SK-N-SH (cell line): ENCODE results near the gene RAB5B. TPM values are rescaled to one million over a fixed set of nuclear protein-coding genes. Genes with fewer than 3 reads are reported as not detected.

ENCODE experiments used
- CTCF ChIA-PET: fragments of 300-600, 350-600 bp; formaldehyde crosslinking; extraction: SDS; loops from one replicate; lab custom pipeline; 2021; lab: Yijun Ruan, JAX
- POLR2A ChIA-PET: fragments of 350-600 bp; sonication (Branson Sonifier 250); formaldehyde crosslinking; extraction: SDS; loops from one replicate; lab custom pipeline; 2020; ENCODE audit warnings: antibody characterized with exemption, inconsistent platforms; lab: Yijun Ruan, JAX
- DNase-seq: peaks from one replicate; pipeline ENCODE4 v3.0.0; 2012
- H2AFZ ChIP-seq: fragments of 200-600 bp; sonication (generic); 2 replicates; pipeline ENCODE4 v1.8.1; 2016; ENCODE audit warnings: antibody characterized with exemption, mild to moderate bottlenecking, low read depth
- H3F3A ChIP-seq: fragments of 200-600 bp; sonication (generic); replicated peaks from 2 replicates; pipeline ENCODE3; 2016; ENCODE audit warnings: antibody characterized with exemption, mild to moderate bottlenecking; ENCODE audit not compliant: insufficient read depth
- H3K27ac ChIP-seq, 2 experiments: fragments of 200-500 bp in 1 of 2; fragments of 200-600 bp in 1 of 2; sonication (Bioruptor generic) in 1 of 2; sonication (generic), shearing (Covaris generic) in 1 of 2; 2 replicates each; pipeline versions ENCODE4 v1.5.1 to v1.6.1; 2014 to 2016; ENCODE audit warnings: low read depth in 2 of 2, inconsistent platforms in 1 of 2, low read length in 1 of 2, mild to moderate bottlenecking in 1 of 2, mixed read lengths in 1 of 2
- H3K27me3 ChIP-seq: fragments of 200-600 bp; sonication (generic), shearing (Covaris generic); 2 replicates; pipeline ENCODE4 v1.6.1; 2016; ENCODE audit warnings: mixed run types; ENCODE audit not compliant: insufficient read depth
- H3K36me3 ChIP-seq, 2 experiments: fragments of 200-500 bp in 1 of 2; fragments of 200-600 bp in 1 of 2; sonication (Bioruptor generic) in 1 of 2; sonication (generic) in 1 of 2; replicated peaks in 1 of 2; 2 replicates each; pipeline versions ENCODE3 to v1.5.1; 2014 to 2016; ENCODE audit warnings: low read length in 1 of 2, mild to moderate bottlenecking in 1 of 2; ENCODE audit not compliant: insufficient read depth in 2 of 2, control insufficient read depth in 1 of 2
- H3K4me1 ChIP-seq, 2 experiments: fragments of 200-500 bp in 1 of 2; fragments of 200-600 bp in 1 of 2; sonication (Bioruptor generic) in 1 of 2; sonication (generic), shearing (Covaris generic) in 1 of 2; 2 replicates each; pipeline versions ENCODE4 v1.5.1 to v1.6.1; 2014 to 2016; ENCODE audit warnings: low read depth in 1 of 2, low read length in 1 of 2, mixed run types in 1 of 2; ENCODE audit not compliant: insufficient read depth in 2 of 2, control insufficient read depth in 1 of 2
- H3K4me2 ChIP-seq: fragments of 200-600 bp; sonication (generic), shearing (Covaris generic); 2 replicates; pipeline ENCODE4 v1.6.1; 2017; ENCODE audit warnings: mixed run types
- H3K4me3 ChIP-seq, 2 experiments: fragments of 200-500 bp in 1 of 2; fragments of 200-600 bp in 1 of 2; sonication (Bioruptor generic) in 1 of 2; sonication (generic), shearing (Covaris generic) in 1 of 2; 2 replicates each; pipeline versions ENCODE4 v1.5.1 to v1.8.1; 2014 to 2016; ENCODE audit warnings: low read depth in 2 of 2, inconsistent platforms in 1 of 2, low read length in 1 of 2, mild to moderate bottlenecking in 1 of 2, mixed read lengths in 1 of 2, moderate library complexity in 1 of 2
- H3K79me2 ChIP-seq: fragments of 200-600 bp; sonication (generic); 2 replicates; pipeline ENCODE4 v1.8.1; 2017; ENCODE audit warnings: mild to moderate bottlenecking; ENCODE audit not compliant: insufficient read depth
- H3K9ac ChIP-seq: fragments of 200-600 bp; sonication (generic); 2 replicates; pipeline ENCODE4 v1.6.1; 2017; ENCODE audit warnings: mixed run types
- H3K9me2 ChIP-seq: fragments of 200-600 bp; sonication (generic); 2 replicates; pipeline ENCODE4 v1.6.1; 2017; ENCODE audit warnings: mixed run types
- H3K9me3 ChIP-seq: fragments of 200-600 bp; sonication (generic); 2 replicates; pipeline ENCODE4 v1.6.1; 2017; ENCODE audit warnings: mixed run types, mild to moderate bottlenecking, moderate library complexity
- H4K20me1 ChIP-seq: fragments of 200-600 bp; sonication (generic); 2 replicates; pipeline ENCODE4 v1.6.1; 2017; ENCODE audit warnings: mild to moderate bottlenecking, mixed run types; ENCODE audit not compliant: insufficient read depth
- CHD2 ChIP-seq: fragments of 150-350 bp; IDR thresholded peaks from 2 replicates; pipeline ENCODE4 v1.6.1; 2018; ENCODE audit warnings: low read length; ENCODE audit not compliant: partially characterized antibody
- CTCF ChIP-seq: fragments of 200-600 bp; sonication (generic); IDR thresholded peaks from 2 replicates; pipeline ENCODE4 v1.6.1; 2017; ENCODE audit warnings: antibody characterized with exemption, mild to moderate bottlenecking, moderate library complexity
- ELF1 ChIP-seq: IDR thresholded peaks from 2 replicates; pipeline ENCODE4 v1.4.0; 2012
- EZH2phosphoT487 ChIP-seq: fragments of 200-600 bp; sonication (generic); IDR thresholded peaks from 2 replicates; pipeline ENCODE4 v1.6.1; 2017; ENCODE audit warnings: low read depth, mixed run types, mild to moderate bottlenecking, antibody characterized with exemption, moderate library complexity, borderline replicate concordance
- FOSL2 ChIP-seq: IDR thresholded peaks from 2 replicates; pipeline ENCODE4 v1.4.0; 2012; ENCODE audit warnings: low read depth, mild to moderate bottlenecking, moderate library complexity, borderline replicate concordance
- GABPA ChIP-seq: IDR thresholded peaks from 2 replicates; pipeline ENCODE4 v1.4.0; 2012; ENCODE audit warnings: low read depth, mild to moderate bottlenecking
- GATA2 ChIP-seq: sonication (generic); formaldehyde crosslinking; IDR thresholded peaks from 2 replicates; pipeline ENCODE4 v1.5.0; 2020; ENCODE audit warnings: mild to moderate bottlenecking, missing genetic modification reagents
- JUND ChIP-seq: IDR thresholded peaks from 2 replicates; pipeline ENCODE4 v1.4.0; 2012
- MAX ChIP-seq: IDR thresholded peaks from 2 replicates; pipeline ENCODE4 v1.4.0; 2012; ENCODE audit warnings: low read depth
- MXI1 ChIP-seq: IDR thresholded peaks from 2 replicates; pipeline ENCODE4 v1.6.1; 2012; ENCODE audit warnings: mild to moderate bottlenecking, low read depth, low read length, improper control_type of control experiment
- NRF1 ChIP-seq: IDR thresholded peaks from 2 replicates; pipeline ENCODE4 v1.6.1; 2012; ENCODE audit warnings: low read depth, mild to moderate bottlenecking, low read length
- RCOR1 ChIP-seq: fragments of 150-350 bp; IDR thresholded peaks from 2 replicates; pipeline ENCODE4 v1.6.1; 2017; ENCODE audit warnings: antibody characterized with exemption, low read length
- RFX5 ChIP-seq: IDR thresholded peaks from 2 replicates; pipeline ENCODE4 v1.6.1; 2012; ENCODE audit warnings: mild to moderate bottlenecking, improper control_type of control experiment, low read length
- SIN3A ChIP-seq: IDR thresholded peaks from 2 replicates; pipeline ENCODE4 v1.6.1; 2012; ENCODE audit warnings: low read depth, mild to moderate bottlenecking, low read length, moderate library complexity, borderline replicate concordance
- SMC3 ChIP-seq: IDR thresholded peaks from 2 replicates; pipeline ENCODE4 v1.6.1; 2012; ENCODE audit warnings: low read depth, low read length, improper control_type of control experiment
- TAF1 ChIP-seq: IDR thresholded peaks from 2 replicates; pipeline ENCODE4 v1.6.1; 2012; ENCODE audit warnings: low read depth, mild to moderate bottlenecking, low read length, moderate library complexity, borderline replicate concordance
- TCF12 ChIP-seq: IDR thresholded peaks from 2 replicates; pipeline ENCODE4 v1.4.0; 2012
- TEAD4 ChIP-seq: IDR thresholded peaks from 2 replicates; pipeline ENCODE4 v1.4.0; 2012; ENCODE audit warnings: mild to moderate bottlenecking, borderline replicate concordance; ENCODE audit not compliant: insufficient read depth
- YY1 ChIP-seq: IDR thresholded peaks from 2 replicates; pipeline ENCODE4 v1.4.0; 2012; ENCODE audit warnings: low read depth, mild to moderate bottlenecking
- WGBS: methylation state at CpG from one replicate; pipeline ENCODE4 v1.1.6; 2017; ENCODE audit warnings: low lambda C conversion rate; 5-methylcytosine and 5-hydroxymethylcytosine counted together
- polyA plus RNA-seq, 3 experiments: library from polyadenylated mRNA; depleted of rRNA; stranded (reverse); fragments of >200 nt; gene quantifications; 2 replicates each; pipeline ENCODE4 v1.2.3, GENCODE V29; 2012
- TF ChIP-seq, protein P1 (sequence below): IDR thresholded peaks from 2 replicates; pipeline ENCODE4; 2012
- TF ChIP-seq, protein P2 (sequence below): fragments of 150-350 bp; IDR thresholded peaks from 2 replicates; pipeline ENCODE4 v1.6.1; 2016; ENCODE audit warnings: mild to moderate bottlenecking, low read depth, low read length
- TF ChIP-seq, protein P3 (sequence below): IDR thresholded peaks from 2 replicates; pipeline ENCODE4 v1.6.1; 2012; ENCODE audit warnings: mild to moderate bottlenecking, low read depth, low read length, moderate library complexity
- TF ChIP-seq, protein P4 (sequence below): IDR thresholded peaks from 2 replicates; pipeline ENCODE4 v1.4.0; 2012; ENCODE audit warnings: low read depth, borderline replicate concordance

The RAB5B gene
- polyA plus RNA-seq, 1 of the 3 experiments (the other 2 are of a cell fraction), result 54.0 TPM

DNA sequence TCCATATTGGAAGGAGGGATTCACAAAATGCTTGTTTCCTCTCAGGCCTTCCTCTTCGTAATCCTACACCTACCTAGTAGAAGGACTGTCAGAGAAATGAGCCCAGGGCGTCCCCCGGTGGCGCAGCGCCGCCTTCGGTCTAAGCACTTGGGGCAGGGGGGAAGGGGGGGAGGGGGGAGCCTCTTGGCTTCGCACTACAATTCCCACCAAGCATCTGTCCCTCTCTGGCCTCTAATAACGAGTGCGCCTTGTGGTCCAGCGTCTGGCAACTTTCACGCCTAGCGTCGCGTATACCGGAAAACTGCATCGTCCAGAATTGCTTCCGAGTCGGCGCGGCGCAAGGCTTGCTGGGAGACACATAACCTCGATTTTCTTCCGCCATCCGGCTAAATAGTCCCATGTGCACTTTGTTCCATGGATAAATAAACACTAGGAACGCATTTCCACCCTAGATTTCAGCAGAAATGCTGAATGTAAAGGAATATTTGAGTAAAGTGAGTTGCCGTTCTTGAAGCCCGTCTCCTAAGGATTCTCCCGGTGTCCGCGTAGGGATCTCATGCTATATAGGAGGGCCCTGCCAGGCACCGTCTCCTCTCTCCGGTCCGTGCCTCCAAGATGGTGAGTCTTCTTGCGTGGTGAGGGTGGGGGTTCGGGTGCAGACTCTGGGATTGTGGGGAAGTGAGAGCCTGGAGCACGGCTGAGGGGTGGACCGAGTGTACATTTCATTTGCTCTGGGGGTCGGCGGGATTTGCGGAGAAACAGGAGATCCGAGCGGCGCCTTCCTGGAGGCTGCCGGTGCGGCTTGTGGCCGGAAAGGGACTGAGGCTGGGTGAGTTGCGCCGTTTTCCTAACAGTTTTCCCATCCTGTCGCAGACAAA is 67.9 kb downstream of the RAB5B start, which contains the start of gene RPS26:
RPS26 (plus strand) TSS at position 367 of the 878 bp plus-strand sequence; CDS start at position 616, 249 bp downstream.
- POLR2A ChIA-PET, result interaction anchor here (0.6 to 2.0 kb wide), 4 partner anchors 18 to 76 kb away, joined by 3 to 6 read pairs (median 4); partner anchors contain the start of genes IKZF4 and ZC3H10
- TF ChIP-seq, protein P1, sequence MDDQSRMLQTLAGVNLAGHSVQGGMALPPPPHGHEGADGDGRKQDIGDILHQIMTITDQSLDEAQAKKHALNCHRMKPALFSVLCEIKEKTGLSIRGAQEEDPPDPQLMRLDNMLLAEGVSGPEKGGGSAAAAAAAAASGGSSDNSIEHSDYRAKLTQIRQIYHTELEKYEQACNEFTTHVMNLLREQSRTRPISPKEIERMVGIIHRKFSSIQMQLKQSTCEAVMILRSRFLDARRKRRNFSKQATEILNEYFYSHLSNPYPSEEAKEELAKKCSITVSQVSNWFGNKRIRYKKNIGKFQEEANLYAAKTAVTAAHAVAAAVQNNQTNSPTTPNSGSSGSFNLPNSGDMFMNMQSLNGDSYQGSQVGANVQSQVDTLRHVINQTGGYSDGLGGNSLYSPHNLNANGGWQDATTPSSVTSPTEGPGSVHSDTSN, result peak; percentile 85
- TF ChIP-seq RCOR1, result no peak; the same call in 1 of the 2 replicates
- TF ChIP-seq EZH2phosphoT487, result no peak
- TF ChIP-seq RFX5, result 0 out of 2 replicates have a peak, but pooled peaks have one; percentile 22
- peak; percentile 75 for TF ChIP-seq SIN3A
- TF ChIP-seq NRF1, result peak; percentile 32; the same call in 1 of the 2 replicates
- TF ChIP-seq, protein P2, sequence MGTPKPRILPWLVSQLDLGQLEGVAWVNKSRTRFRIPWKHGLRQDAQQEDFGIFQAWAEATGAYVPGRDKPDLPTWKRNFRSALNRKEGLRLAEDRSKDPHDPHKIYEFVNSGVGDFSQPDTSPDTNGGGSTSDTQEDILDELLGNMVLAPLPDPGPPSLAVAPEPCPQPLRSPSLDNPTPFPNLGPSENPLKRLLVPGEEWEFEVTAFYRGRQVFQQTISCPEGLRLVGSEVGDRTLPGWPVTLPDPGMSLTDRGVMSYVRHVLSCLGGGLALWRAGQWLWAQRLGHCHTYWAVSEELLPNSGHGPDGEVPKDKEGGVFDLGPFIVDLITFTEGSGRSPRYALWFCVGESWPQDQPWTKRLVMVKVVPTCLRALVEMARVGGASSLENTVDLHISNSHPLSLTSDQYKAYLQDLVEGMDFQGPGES, result no peak
- TF ChIP-seq GABPA, result peak; percentile 97
- TF ChIP-seq, protein P3, sequence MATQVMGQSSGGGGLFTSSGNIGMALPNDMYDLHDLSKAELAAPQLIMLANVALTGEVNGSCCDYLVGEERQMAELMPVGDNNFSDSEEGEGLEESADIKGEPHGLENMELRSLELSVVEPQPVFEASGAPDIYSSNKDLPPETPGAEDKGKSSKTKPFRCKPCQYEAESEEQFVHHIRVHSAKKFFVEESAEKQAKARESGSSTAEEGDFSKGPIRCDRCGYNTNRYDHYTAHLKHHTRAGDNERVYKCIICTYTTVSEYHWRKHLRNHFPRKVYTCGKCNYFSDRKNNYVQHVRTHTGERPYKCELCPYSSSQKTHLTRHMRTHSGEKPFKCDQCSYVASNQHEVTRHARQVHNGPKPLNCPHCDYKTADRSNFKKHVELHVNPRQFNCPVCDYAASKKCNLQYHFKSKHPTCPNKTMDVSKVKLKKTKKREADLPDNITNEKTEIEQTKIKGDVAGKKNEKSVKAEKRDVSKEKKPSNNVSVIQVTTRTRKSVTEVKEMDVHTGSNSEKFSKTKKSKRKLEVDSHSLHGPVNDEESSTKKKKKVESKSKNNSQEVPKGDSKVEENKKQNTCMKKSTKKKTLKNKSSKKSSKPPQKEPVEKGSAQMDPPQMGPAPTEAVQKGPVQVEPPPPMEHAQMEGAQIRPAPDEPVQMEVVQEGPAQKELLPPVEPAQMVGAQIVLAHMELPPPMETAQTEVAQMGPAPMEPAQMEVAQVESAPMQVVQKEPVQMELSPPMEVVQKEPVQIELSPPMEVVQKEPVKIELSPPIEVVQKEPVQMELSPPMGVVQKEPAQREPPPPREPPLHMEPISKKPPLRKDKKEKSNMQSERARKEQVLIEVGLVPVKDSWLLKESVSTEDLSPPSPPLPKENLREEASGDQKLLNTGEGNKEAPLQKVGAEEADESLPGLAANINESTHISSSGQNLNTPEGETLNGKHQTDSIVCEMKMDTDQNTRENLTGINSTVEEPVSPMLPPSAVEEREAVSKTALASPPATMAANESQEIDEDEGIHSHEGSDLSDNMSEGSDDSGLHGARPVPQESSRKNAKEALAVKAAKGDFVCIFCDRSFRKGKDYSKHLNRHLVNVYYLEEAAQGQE, result peak; percentile 74; the same call in 1 of the 2 replicates
- TF ChIP-seq SMC3, result peak; percentile 50
- TF ChIP-seq YY1, result peak; percentile 81; the same call in 1 of the 2 replicates
- TF ChIP-seq TAF1, result peak; percentile 98
- peak; percentile 97 for TF ChIP-seq CHD2
- TF ChIP-seq, protein P4, sequence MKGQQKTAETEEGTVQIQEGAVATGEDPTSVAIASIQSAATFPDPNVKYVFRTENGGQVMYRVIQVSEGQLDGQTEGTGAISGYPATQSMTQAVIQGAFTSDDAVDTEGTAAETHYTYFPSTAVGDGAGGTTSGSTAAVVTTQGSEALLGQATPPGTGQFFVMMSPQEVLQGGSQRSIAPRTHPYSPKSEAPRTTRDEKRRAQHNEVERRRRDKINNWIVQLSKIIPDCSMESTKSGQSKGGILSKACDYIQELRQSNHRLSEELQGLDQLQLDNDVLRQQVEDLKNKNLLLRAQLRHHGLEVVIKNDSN, result no peak
- TF ChIP-seq MXI1, result peak; percentile 60; the same call in 1 of the 2 replicates
- TF ChIP-seq ELF1, result peak; percentile 93
- TF ChIP-seq TCF12, result peak; percentile 18; the same call in 1 of the 2 replicates
- TF ChIP-seq MAX, result peak; percentile 92
- peak; percentile 43; the same call in 1 of the 2 replicates for TF ChIP-seq JUND
- peak; percentile 50 for TF ChIP-seq CTCF
- no peak for TF ChIP-seq GATA2 (CRISPR knock-in tag)
- no peak for TF ChIP-seq TEAD4
- no peak for TF ChIP-seq FOSL2

More for the DNA sequence above, 67.9 kb downstream of the RAB5B start, which contains the start of gene RPS26:
- Histone ChIP-seq H3K36me3 (peaks cover 25 to 29% of the 10 kb centered on the region in 2 experiments), H3K4me1 (peaks cover 6 to 10% of the 10 kb centered on the region in 2 experiments), H3K9me2 (no peaks in the 10 kb centered on the region), H3K79me2 (peaks cover 22% of the 10 kb centered on the region), H3K9ac (peak within 1 kb of the TSS; percentile 97), H3K4me3 (peak within 1 kb of the TSS; percentile 81 to 93), H3F3A (peaks cover 39% of the 10 kb centered on the region), H2AFZ (peak within 1 kb of the TSS; percentile 97), H4K20me1 (peaks cover 14% of the 10 kb centered on the region), H3K27me3 (no peaks in the 10 kb centered on the region), H3K27ac (peak within 1 kb of the TSS; percentile 90 to 98), H3K4me2 (peak within 1 kb of the TSS; percentile 82), H3K9me3 (no peaks in the 10 kb centered on the region)
- CTCF ChIA-PET, result interaction anchor here (0.8 to 5.1 kb wide), 7 partner anchors 21 to 303 kb away, joined by 3 to 46 read pairs (median 5); partner anchors contain the start of genes IKZF4 and SUOX
- peak; percentile 89 for DNase-seq
- WGBS, result 1% methylated on average over 44 of the region's 50 CpGs
